Keratinocyte (primary cell): ENCODE measurements around the gene S100A6. TPM values are rescaled to one million over a fixed set of nuclear protein-coding genes. Genes with fewer than 3 reads are reported as not detected.

Source experiments
- DNase-seq: peaks from one replicate; pipeline ENCODE4 v3.0.0-alpha.2; 2011; ENCODE audit warnings: low read depth, missing footprints, low spot score
- FAIRE-seq: peaks from 2 replicates; lab custom pipeline; 2011; peaks lifted over from hg19 to GRCh38; lab: Jason Lieb, UNC
- H2AFZ ChIP-seq: 2 replicates; pipeline ENCODE4 v1.6.0; 2012; ENCODE audit warnings: low read length, control low read depth, inconsistent platforms; ENCODE audit not compliant: control insufficient read depth
- H3K27ac ChIP-seq: 2 replicates; pipeline ENCODE4 v1.5.1; 2011; ENCODE audit warnings: low read length; ENCODE audit not compliant: control insufficient read depth, insufficient read depth
- H3K27me3 ChIP-seq: 3 replicates; pipeline ENCODE4 v1.6.0; 2011; ENCODE audit warnings: low read length; ENCODE audit not compliant: control insufficient read depth, insufficient read depth; ENCODE audit errors: extremely low read depth
- H3K36me3 ChIP-seq, 2 experiments: 2 replicates in 1 of 2; 3 replicates in 1 of 2; pipeline ENCODE4 v1.5.1; 2011; ENCODE audit warnings: low read length in 2 of 2, mild to moderate bottlenecking in 1 of 2; ENCODE audit not compliant: control insufficient read depth in 2 of 2, insufficient read depth in 2 of 2; ENCODE audit errors: extremely low read depth in 1 of 2
- H3K4me1 ChIP-seq: 3 replicates; pipeline ENCODE4 v1.5.1; 2011; ENCODE audit warnings: low read length; ENCODE audit not compliant: control insufficient read depth, insufficient read depth; ENCODE audit errors: extremely low read depth
- H3K4me2 ChIP-seq: 3 replicates; pipeline ENCODE4 v1.6.0; 2011; ENCODE audit warnings: low read depth, low read length; ENCODE audit not compliant: control insufficient read depth, insufficient read depth; ENCODE audit errors: extremely low read depth
- H3K4me3 ChIP-seq, 3 experiments: fragments of 200-600 bp in 1 of 3; sonication (generic) in 1 of 3; 2 replicates in 2 of 3; 3 replicates in 1 of 3; pipeline ENCODE4 v1.5.1; 2011 to 2016; ENCODE audit warnings: low read length in 3 of 3, mild to moderate bottlenecking in 3 of 3, control low read depth in 2 of 3, inconsistent platforms in 1 of 3, low read depth in 1 of 3, mixed read lengths in 1 of 3, mixed run types in 1 of 3, moderate library complexity in 1 of 3; ENCODE audit not compliant: control insufficient read depth in 2 of 3, insufficient read depth in 2 of 3; ENCODE audit errors: extremely low read depth in 1 of 3
- H3K79me2 ChIP-seq: 2 replicates; pipeline ENCODE4 v1.6.0; 2012; ENCODE audit warnings: low read length; ENCODE audit not compliant: control insufficient read depth, insufficient read depth
- H3K9ac ChIP-seq: 3 replicates; pipeline ENCODE4 v1.6.0; 2011; ENCODE audit warnings: low read length; ENCODE audit not compliant: control insufficient read depth, insufficient read depth; ENCODE audit errors: extremely low read depth
- H3K9me1 ChIP-seq: 3 replicates; pipeline ENCODE4 v1.6.0; 2011; ENCODE audit warnings: low read length; ENCODE audit not compliant: control insufficient read depth, insufficient read depth; ENCODE audit errors: extremely low read depth
- H3K9me3 ChIP-seq: 2 replicates; pipeline ENCODE4 v1.5.1; 2012; ENCODE audit warnings: low read depth, low read length; ENCODE audit not compliant: control insufficient read depth
- H4K20me1 ChIP-seq: 3 replicates; pipeline ENCODE4 v1.6.0; 2011; ENCODE audit warnings: low read length; ENCODE audit not compliant: control insufficient read depth, insufficient read depth; ENCODE audit errors: extremely low read depth
- EZH2 ChIP-seq: IDR thresholded peaks from one replicate; pipeline ENCODE4 v1.6.1; 2012; ENCODE audit warnings: inconsistent platforms, mild to moderate bottlenecking, low read length, moderate library complexity
- dilution Hi-C: fragments of 300-500 bp; cut with MboI; formaldehyde crosslinking; loops from one replicate; pipeline ENCODE4 v1.7.0; 2020; ENCODE audit warnings: low sequenced_read_pairs; ENCODE audit not compliant: extremely low pct_ligation_motif_present
- polyA plus RNA-seq, 5 experiments: library from polyadenylated mRNA; depleted of rRNA in 3 of 5; stranded (reverse) in 3 of 5; stranded (forward) in 1 of 5; unstranded in 1 of 5; fragments of >200 nt; gene quantifications; 1 replicate in 1 of 5; 2 replicates in 3 of 5; 3 replicates in 1 of 5; pipeline versions ENCODE4 v1.2.1 to v1.2.3, GENCODE V29; 2011 to 2012; ENCODE audit warnings: missing spikeins in 2 of 5, low read depth in 1 of 5, low replicate concordance in 1 of 5
- TF ChIP-seq, protein P1 (sequence below), 3 experiments: IDR thresholded peaks in 1 of 3; conservative IDR thresholded peaks in 1 of 3; optimal IDR thresholded peaks in 1 of 3; 2 replicates in 2 of 3; 3 replicates in 1 of 3; pipeline versions ENCODE3 to v1.5.1; 2011; ENCODE audit warnings: low read length in 3 of 3, mild to moderate bottlenecking in 3 of 3, moderate library complexity in 2 of 3, control low read depth in 1 of 3, inconsistent platforms in 1 of 3; ENCODE audit not compliant: insufficient read depth in 2 of 3; ENCODE audit errors: extremely low read depth in 1 of 3

The S100A6 gene
- polyA plus RNA-seq, 1 donor (not counting 4 experiments of a cell fraction or from before 2014, with no cell fraction given), result 2,598 TPM

DNA sequence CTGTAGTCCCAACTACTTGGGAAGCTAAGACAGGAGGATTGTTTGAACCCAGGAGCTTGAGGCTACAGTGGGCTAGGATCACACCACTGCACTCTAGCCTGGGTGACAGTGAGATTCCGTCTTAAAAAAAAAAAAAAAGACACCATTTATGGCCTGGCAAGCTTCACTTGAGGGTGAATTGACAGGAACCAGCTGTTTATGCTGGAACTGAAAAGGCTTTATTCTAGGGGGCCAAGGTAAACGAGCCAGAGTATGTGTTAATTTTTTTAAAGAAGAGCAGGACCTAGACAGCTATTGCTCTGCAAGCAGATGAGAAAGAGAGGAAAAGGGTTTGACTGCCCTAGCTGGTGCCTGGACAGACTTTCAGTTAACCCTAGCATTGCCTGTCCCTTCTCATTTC lies 37.0 kb downstream of the S100A6 start:
- H3K4me1 ChIP-seq, result peaks cover 2% of the 10 kb centered on the region
- no peak for FAIRE-seq
- no peak overlapping the region for H3K27ac ChIP-seq
- H4K20me1 ChIP-seq, result no peaks in the 10 kb centered on the region
- no peaks in the 10 kb centered on the region for H3K36me3 ChIP-seq
- no peaks in the 10 kb centered on the region for H3K9me1 ChIP-seq
- no peaks in the 10 kb centered on the region for H3K27me3 ChIP-seq
- H2AFZ ChIP-seq, result no peak overlapping the region
- dilution Hi-C loops, result no loop called here
- TF ChIP-seq, protein P1, sequence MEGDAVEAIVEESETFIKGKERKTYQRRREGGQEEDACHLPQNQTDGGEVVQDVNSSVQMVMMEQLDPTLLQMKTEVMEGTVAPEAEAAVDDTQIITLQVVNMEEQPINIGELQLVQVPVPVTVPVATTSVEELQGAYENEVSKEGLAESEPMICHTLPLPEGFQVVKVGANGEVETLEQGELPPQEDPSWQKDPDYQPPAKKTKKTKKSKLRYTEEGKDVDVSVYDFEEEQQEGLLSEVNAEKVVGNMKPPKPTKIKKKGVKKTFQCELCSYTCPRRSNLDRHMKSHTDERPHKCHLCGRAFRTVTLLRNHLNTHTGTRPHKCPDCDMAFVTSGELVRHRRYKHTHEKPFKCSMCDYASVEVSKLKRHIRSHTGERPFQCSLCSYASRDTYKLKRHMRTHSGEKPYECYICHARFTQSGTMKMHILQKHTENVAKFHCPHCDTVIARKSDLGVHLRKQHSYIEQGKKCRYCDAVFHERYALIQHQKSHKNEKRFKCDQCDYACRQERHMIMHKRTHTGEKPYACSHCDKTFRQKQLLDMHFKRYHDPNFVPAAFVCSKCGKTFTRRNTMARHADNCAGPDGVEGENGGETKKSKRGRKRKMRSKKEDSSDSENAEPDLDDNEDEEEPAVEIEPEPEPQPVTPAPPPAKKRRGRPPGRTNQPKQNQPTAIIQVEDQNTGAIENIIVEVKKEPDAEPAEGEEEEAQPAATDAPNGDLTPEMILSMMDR (optimal IDR thresholded peaks at IDR 0.05 in 1 of 3, IDR thresholded peaks at IDR 0.05 in 1 of 3, conservative IDR thresholded peaks at IDR 0.05 in 1 of 3; ENCODE audit: extremely low read depth in 1 of 3, insufficient read depth in 2 of 3, low read length in 3 of 3), result no peak
- TF ChIP-seq EZH2, result no peak
- H3K9me3 ChIP-seq, result no peaks in the 10 kb centered on the region
- no peak for DNase-seq
- H3K4me3 ChIP-seq, result no peak overlapping the region
- no peaks in the 10 kb centered on the region for H3K79me2 ChIP-seq
- no peak overlapping the region for H3K4me2 ChIP-seq
- no peak overlapping the region for H3K9ac ChIP-seq

DNA sequence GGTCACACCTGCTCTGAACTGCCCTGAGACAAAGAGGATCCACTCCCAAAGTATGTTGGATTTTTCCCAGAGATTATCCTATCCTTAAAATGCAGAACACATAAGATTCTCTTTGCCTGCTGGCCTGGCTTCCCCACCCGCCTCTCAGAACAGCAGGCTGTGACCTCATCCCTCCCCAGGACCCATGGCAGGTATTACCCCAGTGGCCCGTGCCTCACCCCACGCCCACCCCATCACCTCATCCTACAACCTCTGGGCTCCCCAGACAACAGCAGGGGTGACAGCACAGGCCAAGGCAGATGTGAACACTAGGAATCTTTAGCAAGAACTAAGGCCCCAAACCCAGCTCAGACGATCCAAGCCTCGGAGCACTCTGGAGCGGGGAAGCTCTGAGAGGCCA lies 40.3 kb downstream of the S100A6 start:
- no peaks in the 10 kb centered on the region for H3K9me1 ChIP-seq
- H2AFZ ChIP-seq, result no peak overlapping the region
- FAIRE-seq (no peak), DNase-seq (no peak)
- H3K27ac ChIP-seq, result no peak overlapping the region
- no peaks in the 10 kb centered on the region for H4K20me1 ChIP-seq
- no peaks in the 10 kb centered on the region for H3K36me3 ChIP-seq
- H3K4me3 ChIP-seq, result no peak overlapping the region
- TF ChIP-seq EZH2, result no peak
- TF ChIP-seq, protein P1 (optimal IDR thresholded peaks at IDR 0.05 in 1 of 3, IDR thresholded peaks at IDR 0.05 in 1 of 3, conservative IDR thresholded peaks at IDR 0.05 in 1 of 3; ENCODE audit: extremely low read depth in 1 of 3, insufficient read depth in 2 of 3, low read length in 3 of 3), result no peak
- dilution Hi-C loops, result no loop called here
- no peaks in the 10 kb centered on the region for H3K27me3 ChIP-seq
- peaks cover 24% of the 10 kb centered on the region for H3K4me1 ChIP-seq
- no peaks in the 10 kb centered on the region for H3K9me3 ChIP-seq
- H3K9ac ChIP-seq, result no peak overlapping the region
- no peak overlapping the region for H3K4me2 ChIP-seq
- H3K79me2 ChIP-seq, result no peaks in the 10 kb centered on the region
